Activated naive CD8-positive, alpha-beta T cell treated with anti-CD3 and anti-CD28 coated beads, Interleukin-2, amount 50 U/mL, for 16 hours (primary cell): ENCODE data around the gene CHD9.

Source experiments
- DNase-seq: peaks from one replicate; pipeline ENCODE4 v3.0.0-alpha.2; 2020; ENCODE audit warnings: low read depth, low spot score

CHD9 gene

DNA sequence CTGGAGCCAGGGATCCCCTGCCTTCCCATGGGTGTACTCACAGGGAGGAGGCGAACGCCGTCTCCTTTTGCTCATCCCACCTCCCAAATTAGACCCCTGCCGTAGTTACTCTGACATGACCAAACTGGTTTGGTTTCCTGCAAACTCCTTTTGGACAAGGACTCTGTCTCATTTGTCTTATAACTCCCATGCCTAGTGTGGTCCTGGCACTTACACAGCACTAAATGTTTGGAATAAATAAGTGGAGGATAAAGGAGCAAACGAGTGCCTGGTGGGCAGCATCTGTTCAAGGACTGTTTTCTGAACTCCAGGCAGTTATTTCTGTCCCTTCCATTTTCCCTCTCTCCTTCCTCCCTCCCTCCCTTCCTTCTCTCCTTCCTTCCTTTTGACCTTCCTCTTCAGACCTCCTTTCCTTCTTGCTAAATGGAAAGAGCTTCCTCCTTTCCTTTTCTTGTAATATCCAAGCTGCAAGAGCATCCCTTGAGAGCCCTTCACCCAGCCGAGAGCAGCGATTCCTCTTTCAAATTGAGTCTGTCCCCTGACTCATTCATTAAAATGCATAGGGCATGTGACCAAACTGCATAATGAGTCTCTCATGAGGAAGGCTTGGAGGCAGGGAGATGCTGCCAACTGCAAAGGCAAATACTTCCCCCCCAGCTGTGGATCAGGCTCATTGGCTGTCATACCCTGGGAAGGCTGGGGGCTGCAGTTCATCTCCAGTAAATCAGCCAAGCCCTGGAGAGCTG is 36.8 kb downstream of the CHD9 start:
- DNase-seq, result no peak

DNA sequence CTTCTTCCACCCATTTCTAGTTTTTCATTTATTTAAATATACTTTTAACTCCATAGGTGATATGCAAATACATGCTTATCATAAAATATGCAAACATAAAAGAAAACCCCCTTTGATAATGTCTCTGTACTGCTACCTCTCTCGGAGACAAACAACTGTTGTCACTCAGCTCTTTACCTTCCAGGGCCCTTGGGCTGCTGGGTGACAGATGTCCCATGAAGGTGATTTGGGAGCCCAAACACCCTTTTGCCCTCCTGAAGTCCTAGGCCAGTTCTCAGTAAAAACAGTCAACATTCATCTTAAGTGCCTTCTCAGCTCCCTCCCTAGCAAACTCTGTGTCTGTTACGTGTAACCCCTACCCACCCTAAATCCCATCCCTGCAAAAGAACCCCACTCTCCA is 37.5 kb downstream of the CHD9 start:
- no peak for DNase-seq

DNA sequence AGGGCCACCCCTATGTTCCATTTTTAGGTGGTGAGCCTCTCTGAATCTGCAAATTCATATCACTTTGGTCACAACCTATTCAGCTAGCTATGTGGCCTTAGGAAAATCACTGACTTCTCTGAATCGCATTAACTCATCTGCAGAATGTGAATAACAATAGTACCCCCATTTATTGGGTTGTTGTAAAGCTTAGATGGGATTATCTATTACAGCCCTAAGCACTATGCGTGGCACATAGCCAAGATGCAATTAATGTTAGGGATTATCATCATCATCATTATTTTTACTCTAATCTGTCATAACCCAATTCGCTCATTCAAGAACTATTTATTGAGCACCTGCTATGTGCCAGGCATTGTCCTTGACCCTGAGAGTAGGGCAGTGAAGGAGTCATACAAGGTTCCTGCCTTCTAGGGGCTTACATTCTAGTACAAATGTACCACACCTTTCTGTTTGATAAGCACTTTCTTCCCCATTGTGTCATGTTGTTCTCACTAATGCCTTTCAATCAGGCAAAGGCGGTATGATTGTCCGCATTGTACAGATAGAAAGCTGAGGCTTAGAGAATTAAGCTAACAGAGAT is 38.5 kb downstream of the CHD9 start:
- DNase-seq, result no peak

DNA sequence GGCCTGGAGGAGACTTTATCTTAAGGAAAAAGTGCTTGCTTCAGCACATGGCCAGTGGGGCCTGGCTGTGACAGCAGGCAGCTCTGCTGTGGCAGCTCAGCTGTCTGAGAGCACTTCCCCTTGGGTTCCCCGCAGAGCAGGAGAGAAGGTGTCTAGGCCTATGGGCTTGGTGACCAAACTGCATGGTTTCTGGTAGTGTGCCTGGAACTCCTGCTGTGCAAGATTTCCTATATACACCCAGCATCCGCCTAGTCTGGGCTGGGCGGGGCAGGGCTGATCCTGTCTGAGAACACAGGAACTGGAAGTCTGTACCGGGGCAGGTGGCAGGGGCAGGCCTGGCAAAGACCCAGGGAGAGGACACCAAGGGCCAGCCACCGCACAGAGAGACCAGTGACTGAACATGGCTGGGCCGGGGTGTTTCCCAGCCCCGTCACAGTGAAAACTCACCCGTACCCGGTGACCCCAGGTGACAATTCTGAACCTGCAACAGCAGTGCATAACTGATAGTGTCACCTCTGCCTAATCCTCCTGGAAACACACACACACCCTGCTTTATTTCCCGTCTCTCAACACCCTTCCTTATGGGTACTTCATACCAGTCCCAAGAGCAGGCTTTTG is 39.3 kb downstream of the CHD9 start:
- DNase-seq, result no peak

DNA sequence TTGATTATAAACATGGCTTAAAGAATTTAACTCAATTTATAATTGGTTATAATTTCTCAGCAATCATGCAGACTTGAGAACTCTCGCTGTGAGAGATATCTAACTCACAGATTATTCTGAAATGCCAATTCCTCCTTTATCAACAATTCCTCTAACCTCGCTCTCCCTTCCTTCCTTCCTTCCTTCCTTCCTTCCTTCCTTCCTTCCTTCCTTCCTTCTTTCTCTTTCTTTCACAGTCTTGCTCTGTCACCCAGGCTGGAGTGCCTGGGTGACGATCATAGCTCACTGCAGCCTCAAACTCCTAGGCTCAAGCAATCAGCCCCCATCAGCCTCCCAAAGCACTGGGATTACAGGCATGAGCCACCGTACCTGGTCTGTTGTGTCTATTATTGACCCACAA is 42.4 kb downstream of the CHD9 start:
- DNase-seq, result no peak

DNA sequence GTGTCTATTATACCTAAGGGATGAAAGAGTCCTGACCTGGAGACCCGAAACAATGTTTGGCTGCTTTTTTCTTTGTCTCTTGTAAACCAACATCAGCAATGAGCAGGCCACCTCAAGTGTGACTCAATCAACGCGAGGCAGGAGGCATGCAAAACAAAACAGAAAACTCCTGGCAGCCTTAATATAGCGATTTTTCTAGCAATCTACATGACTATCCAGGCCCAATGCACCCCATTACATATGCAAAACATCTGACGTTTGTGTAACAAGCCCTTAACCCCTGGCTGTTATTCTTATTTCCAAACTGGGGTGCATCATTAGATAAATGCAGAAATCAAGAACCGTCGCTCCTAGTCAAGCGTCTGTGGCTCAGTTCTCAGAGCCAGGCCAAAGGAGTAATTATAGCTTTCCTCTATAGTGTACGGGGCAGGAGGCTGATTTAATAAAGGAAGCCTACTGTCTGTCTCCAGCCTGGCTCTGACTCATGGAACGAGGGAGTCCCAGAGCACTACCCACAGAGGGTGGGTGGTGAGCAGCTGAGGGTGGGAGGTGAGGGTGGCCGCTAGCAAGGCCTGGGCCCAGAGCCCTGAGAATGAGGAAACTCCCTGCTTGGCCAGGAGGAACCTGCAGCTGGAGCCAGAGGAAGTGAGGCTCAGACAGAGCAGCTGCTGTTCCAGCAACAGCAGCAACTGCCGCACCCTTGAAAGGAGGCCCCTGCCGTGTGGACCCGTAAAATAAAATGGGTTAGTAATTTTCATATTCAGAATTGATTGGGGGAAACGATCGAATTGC is 43.9 kb downstream of the CHD9 start:
- DNase-seq, result no peak

DNA sequence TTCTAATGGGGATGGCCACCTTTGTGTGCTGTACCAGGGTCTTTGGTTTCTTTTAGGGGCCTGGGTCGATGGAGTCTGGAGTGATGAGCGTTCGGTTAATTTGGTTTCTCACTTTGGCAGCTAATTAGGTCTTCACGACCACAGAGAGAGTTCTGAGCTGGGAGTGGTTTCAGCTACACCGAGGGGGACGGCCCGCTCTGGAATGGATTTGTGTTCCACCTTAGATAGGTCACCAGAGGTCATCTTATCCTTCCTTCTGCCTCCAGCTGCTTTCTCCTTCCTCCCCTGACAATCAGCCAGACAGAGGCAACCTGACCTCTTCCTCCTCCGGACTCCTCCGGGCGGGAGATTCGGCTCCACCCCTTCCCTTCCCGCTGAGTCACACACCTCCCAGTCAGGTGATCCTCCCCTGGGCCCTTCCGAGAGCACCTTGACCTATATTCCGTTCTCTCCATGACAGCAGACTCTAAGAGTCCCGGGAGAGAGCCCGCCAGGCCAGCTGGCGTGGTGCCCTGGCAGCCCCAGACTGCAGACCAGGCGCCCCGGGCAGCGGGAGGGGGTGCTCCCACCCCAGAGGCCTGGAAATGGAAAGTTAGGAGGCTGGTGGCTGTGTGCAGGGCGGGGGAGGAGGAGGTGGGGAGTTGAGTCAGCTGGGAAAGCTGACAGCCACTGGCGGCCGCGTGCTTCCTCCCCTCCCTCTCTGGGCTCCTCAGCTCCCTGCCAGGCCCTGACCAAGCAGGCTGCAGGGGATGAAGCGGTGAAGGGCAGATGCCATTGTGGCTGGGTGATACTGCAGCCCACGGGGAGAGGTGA is 44.7 kb downstream of the CHD9 start:
- DNase-seq, result no peak

DNA sequence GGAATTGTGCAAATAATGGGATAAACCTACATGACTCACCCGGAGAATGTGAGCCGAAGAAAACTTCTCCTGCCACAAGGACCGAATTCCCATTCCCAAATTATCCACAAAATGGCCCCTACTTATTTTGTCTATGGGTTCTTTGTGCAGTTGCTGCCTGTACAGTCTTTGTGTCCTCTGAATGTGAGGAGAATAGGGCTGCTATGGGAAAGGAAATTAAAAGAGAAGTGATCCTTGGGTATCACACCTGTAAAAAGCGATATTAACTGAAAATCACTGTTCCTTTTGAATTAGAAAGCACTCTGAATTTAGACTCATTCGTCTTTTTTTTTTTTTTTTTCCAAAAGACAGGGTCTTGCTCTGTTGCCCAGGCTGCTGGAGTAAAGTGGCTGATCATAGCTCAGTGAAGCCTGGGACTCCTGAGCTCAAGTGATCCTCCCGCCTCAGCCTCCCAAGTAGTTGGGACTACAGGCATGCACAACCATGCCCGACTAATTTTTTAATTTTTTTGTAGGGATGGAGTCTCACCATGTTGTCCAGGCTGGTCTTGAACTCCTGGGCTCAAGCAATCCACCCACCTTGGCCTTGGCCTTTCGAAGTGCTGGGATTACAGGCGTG is 45.4 kb downstream of the CHD9 start:
- no peak for DNase-seq

DNA sequence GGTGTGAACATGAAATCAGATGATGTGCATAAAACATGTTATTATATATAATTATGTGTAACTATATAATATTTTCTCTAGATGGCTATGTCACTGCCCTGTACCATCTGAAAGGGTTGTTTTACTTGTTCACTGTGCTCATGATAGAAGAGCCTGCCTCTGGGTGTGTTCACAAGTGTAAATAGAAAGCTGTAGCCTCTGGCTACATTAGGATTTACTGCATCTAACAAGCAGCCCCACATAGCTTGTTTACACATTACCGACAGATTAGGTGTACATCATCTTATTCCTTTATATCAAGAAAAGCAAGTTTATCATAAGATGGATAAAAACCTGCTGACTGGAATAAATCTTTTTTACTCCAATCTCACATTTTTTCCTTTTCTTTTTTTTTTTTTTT is 46.1 kb downstream of the CHD9 start:
- no peak for DNase-seq

DNA sequence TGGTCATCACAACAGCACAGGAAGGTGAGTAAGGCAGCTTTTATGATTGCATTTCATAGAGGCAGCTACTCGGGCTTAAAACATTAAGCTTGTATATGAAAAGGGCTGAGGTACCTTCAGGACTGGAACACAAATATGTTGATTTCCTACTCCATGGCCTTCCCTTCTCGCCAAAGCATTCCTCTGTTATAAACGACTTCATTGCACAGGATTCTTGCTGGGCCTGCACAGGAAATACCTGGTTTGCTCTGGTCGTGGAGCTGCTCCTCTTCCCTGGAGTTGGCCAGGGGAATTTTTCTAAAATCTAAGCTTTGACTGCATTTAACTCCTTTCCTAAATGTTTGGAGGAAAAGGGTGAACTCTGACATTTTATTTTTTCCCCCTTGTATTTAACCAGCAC is 49.0 kb downstream of the CHD9 start:
- no peak for DNase-seq

DNA sequence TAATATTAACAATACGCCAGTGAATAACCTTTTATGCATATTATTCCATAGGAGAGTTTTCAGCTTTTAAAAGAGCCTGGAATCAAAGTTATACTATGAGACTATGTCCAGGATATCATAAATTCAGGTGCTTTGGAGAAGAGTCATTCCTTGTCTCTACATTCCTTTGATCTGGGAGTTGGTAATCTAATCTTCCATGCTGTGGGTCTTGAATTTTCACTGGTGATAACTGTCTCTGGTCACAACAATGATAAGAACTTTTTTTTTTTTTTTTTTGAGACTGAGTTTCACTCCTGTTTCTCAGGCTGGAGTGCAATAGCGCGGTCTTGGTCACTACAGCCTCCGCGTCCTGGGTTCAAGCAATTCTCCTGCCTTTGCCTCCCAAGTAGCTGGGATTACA is 50.8 kb downstream of the CHD9 start:
- no peak for DNase-seq

DNA sequence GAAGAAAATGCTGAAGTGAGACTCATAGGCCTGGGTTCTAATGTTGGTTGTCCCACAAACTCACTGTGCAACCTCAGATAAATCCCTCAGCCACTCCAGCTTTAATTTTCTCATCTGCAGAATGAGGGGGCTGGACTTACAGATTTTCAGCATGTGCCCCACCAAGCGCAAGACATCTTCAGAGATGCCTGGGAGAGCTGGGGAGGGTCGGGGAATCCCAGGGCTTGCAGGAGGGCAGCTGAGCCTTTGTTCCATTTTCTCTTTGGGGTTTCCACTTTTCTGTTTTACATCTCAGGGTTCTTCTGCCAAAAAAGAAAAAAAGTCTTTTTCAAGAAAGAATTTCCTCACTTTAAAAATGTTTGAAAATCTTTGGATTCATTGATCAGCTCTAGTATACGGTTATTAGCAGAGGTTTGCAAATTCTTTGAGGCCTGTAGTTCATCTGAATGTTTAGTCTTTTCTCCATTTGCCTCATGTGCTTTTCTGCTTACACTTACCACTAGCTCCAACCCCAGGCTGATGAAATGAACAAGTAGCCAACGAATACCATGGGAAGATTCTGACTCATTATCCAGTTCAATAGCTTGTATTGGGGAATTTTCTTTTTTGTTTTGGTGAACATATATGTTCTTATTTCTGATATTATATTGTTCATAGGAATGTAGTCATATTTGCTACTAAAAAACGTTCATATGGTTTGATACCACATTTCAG is 56.4 kb downstream of the CHD9 start:
- DNase-seq, result no peak

DNA sequence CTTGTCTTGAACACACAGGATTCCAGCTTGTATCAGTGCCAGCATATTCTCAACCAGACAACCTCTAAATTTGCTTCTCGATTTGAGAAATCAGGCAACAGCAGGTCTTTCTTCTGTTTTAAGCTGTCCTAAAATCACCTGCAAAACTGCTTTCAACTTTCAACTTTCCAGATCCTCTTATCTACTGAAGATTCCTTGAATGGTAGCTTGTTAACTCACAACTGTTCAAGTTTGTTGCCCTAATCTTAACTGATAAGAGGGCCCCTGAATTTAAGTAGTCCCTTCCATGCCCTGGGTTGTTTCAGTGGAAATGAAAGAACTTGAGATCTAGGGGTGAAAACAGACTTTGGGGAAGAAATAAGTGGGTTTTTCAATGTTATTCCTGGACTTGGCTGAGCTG is 57.2 kb downstream of the CHD9 start:
- DNase-seq, result no peak

DNA sequence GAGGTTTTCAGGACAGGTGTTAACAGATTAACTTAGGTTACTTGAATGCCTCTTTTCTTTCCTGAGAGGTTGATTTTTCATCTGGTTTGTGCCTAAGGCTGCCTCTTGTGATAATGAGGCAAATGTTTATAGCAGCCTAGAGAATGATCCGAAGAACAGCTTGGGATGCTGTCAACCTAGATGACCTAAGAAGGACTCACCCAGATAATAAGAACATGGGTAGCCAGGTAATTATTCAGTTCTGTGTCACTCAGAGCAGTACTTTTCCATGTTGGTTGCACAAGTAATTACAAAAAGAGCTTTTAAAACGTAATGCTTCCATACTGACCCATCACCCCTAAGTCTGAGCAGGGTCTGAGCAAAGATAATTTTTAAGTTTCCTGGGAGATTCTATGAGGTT is 60.3 kb downstream of the CHD9 start:
- no peak for DNase-seq

DNA sequence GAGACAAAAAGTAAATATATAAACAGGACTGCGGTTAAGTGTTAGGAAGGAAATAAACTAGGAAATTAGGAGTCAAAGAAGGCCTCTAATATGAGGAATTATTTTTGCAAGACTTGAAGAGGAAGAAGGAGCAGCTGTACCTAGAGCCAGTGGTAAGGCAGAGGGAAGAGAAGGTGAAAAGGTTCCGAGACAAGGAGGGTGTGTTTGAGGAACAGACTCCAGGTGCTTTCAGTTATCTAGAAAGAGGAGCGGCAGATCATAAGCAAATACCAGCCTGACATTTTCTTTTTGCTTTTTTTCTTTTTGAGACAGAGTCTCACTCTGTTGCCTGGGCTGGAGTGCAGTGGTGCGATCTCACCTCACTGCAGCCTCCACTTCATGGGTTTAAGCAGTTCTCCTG is 61.0 kb downstream of the CHD9 start:
- DNase-seq, result no peak

DNA sequence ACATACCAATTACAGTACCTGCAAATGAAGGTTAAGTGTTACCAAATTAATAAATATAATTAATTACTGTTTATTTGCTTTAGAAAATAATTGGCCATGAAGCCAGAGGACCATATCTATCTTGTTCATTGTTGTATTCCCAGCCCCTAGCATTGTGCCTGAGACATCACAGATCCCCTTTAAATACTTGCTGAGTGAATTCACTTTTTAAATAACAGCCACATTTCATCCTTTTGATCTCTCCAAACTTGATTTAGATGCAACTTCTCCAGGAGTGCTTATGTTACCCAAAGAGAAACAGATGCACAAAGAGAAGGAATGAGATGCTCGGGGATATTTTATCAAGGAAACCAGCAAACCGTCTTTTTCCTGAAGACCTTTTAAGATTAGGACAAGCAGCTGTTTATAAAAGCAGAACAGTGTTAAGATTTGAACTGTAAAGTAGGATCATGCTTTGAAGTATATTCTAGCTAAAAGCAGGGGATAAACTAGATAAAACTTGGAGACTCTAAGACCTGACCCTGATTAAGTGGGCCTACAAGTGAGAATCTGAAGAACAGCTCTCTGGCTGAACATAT is 66.3 kb downstream of the CHD9 start:
- no peak for DNase-seq

DNA sequence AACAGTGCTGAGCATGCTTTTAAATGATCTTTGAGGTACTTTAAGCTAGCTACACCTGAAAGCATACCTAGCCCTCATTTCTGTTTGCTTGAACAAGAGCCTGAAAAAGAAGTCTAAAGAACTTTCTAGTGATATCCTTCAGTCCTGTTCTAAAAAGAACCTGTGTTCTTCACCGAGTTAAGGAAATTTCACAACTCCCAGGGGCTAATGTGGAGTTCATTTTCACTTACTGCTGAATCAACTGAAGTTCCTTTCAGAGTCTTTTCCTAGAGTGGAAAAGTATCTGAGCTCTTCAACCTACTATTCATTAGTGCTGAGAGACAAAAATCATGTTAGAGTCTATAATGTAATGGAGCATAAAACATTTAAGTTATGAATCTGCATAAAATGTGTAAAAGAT is 66.9 kb downstream of the CHD9 start:
- no peak for DNase-seq

DNA sequence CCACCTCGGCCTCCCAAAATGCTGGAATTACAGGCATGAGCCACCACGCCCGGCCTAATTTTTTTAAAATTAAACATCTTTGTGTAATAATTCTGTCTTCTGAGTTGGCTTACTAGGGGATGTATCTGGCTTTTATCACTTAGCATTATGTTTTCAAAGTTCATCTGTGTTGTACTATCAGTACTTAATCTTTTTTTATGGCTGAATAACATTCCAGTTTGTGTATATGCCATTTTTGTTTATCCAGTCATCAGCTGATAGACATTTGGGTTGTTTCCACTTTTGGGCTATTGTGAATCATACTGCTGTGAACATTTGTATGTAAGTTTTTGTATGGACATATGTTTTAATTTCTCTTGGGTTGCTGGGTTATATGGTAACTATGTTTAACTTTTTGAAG is 69.0 kb downstream of the CHD9 start:
- no peak for DNase-seq

DNA sequence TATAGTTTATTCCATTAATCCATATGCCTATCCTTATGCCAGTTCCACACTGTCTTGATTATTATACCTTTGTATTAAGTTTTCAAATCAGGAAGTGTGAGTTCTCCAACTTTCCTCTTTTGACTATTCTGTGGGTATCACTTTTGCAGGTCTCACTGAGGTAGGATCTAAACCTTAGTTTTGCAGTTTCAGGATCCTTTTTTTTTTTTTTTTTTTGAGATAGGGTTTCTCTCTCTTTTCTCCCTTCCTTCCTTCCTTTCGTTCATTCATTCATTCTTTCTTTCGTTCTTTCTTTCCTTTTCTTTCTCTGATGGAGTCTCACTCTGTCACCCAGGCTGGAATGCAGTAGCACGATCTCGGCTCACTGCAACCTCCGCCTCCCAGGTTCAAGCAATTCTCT is 71.6 kb downstream of the CHD9 start:
- DNase-seq, result no peak
